ENCODE data around the gene CHMP3. TPM values are rescaled to one million over a fixed set of nuclear protein-coding genes. Genes with fewer than 3 reads are reported as not detected.

Gene CHMP3
- polyA plus RNA-seq, 1 of the 3 experiments (the other 2 are of a cell fraction), result 75.3 TPM

DNA sequence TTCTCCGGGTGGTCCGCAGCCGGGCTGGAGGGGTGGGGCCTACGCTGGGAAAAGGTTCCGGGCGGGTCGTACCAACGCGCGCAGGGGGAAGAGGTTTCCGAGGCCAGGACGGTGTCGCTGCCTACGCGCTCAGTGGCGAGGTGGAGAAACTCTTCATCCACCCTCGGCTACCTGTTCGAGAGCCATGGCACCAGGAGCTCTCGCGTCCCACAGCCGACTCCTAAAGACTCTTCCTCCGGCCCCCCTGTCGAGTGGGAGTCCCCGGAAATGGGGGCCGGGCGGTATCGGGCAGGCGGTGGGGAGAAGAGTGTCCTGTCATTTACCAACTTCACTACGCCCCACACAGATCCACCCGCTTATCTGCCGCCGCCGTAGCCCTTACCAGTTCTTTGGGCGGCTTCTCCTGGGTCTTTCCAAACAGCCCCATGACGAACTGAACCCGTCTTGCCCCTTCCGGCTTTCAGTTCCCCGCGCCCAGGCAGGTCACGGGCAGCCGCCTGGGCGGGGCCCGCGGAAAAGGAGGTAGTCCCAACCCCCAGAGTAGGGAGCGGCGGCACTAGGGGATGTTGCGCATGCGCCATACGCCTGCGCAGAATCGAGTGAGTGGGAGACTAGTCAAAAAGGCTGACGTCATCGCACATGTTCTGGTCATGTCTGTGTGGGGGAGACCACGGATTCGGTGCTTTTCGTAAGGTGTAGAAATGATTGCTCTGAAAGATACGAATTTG is at the start of gene CHMP3 (continued):
- TF ChIP-seq, protein P1, sequence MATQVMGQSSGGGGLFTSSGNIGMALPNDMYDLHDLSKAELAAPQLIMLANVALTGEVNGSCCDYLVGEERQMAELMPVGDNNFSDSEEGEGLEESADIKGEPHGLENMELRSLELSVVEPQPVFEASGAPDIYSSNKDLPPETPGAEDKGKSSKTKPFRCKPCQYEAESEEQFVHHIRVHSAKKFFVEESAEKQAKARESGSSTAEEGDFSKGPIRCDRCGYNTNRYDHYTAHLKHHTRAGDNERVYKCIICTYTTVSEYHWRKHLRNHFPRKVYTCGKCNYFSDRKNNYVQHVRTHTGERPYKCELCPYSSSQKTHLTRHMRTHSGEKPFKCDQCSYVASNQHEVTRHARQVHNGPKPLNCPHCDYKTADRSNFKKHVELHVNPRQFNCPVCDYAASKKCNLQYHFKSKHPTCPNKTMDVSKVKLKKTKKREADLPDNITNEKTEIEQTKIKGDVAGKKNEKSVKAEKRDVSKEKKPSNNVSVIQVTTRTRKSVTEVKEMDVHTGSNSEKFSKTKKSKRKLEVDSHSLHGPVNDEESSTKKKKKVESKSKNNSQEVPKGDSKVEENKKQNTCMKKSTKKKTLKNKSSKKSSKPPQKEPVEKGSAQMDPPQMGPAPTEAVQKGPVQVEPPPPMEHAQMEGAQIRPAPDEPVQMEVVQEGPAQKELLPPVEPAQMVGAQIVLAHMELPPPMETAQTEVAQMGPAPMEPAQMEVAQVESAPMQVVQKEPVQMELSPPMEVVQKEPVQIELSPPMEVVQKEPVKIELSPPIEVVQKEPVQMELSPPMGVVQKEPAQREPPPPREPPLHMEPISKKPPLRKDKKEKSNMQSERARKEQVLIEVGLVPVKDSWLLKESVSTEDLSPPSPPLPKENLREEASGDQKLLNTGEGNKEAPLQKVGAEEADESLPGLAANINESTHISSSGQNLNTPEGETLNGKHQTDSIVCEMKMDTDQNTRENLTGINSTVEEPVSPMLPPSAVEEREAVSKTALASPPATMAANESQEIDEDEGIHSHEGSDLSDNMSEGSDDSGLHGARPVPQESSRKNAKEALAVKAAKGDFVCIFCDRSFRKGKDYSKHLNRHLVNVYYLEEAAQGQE (IDR thresholded peaks at IDR 0.05; ENCODE audit: low read depth, low read length), result 0 out of 2 replicates have a peak, but pooled peaks have one; percentile 19
- TF ChIP-seq RAD21 (IDR thresholded peaks at IDR 0.05; ENCODE audit: low read length) (no peak), GABPA (IDR thresholded peaks at IDR 0.05; ENCODE audit: low read depth) (peak; percentile 68), JUND (IDR thresholded peaks at IDR 0.05) (peak; percentile 29; the same call in 1 of the 2 replicates), RCOR1 (IDR thresholded peaks at IDR 0.05; ENCODE audit: low read length) (no peak), NRF1 (IDR thresholded peaks at IDR 0.05; ENCODE audit: low read depth, low read length) (peak; percentile 93), TEAD4 (IDR thresholded peaks at IDR 0.05; ENCODE audit: borderline replicate concordance, insufficient read depth) (no peak)
- TF ChIP-seq, protein P2, sequence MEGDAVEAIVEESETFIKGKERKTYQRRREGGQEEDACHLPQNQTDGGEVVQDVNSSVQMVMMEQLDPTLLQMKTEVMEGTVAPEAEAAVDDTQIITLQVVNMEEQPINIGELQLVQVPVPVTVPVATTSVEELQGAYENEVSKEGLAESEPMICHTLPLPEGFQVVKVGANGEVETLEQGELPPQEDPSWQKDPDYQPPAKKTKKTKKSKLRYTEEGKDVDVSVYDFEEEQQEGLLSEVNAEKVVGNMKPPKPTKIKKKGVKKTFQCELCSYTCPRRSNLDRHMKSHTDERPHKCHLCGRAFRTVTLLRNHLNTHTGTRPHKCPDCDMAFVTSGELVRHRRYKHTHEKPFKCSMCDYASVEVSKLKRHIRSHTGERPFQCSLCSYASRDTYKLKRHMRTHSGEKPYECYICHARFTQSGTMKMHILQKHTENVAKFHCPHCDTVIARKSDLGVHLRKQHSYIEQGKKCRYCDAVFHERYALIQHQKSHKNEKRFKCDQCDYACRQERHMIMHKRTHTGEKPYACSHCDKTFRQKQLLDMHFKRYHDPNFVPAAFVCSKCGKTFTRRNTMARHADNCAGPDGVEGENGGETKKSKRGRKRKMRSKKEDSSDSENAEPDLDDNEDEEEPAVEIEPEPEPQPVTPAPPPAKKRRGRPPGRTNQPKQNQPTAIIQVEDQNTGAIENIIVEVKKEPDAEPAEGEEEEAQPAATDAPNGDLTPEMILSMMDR (IDR thresholded peaks at IDR 0.05), result no peak

DNA sequence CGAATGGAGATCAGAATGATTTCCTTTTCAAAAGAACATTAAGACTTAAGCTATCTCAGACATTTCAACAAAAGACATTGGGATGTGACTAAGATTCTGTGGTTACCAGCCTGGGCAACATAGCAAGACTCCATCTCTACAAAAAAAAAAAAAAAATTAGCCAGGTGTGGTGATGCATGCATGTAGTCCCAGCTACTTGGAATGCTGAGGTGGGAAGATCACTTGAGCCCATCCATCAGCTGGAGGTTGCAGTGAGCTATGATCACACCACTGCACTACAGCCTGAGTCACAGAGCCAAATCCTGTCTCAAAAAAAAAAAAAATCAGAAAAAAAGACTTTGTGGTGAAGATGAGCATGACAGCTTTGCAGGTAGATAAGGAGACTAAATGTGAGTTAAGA is 47.6 kb upstream of the CHMP3 start:
- H3K9ac ChIP-seq, result no peak overlapping the region
- H3F3A ChIP-seq (replicated peaks; ENCODE audit: insufficient read depth), result no peaks in the 10 kb centered on the region
- no peak overlapping the region for H2AFZ ChIP-seq (ENCODE audit: low read depth)
- no peak for DNase-seq
- H3K4me1 ChIP-seq (ENCODE audit: control insufficient read depth in 1 of 2, insufficient read depth in 2 of 2, low read depth in 1 of 2, low read length in 1 of 2), result 0 out of 4 replicates have a peak, but pooled peaks cover 0 to 4% of the 10 kb centered on the region in 2 experiments
- H3K79me2 ChIP-seq (ENCODE audit: insufficient read depth), result peaks cover 5% of the 10 kb centered on the region; the same call in 1 of the 2 replicates
- no peaks in the 10 kb centered on the region for H3K9me3 ChIP-seq
- no peaks in the 10 kb centered on the region for H3K27me3 ChIP-seq (ENCODE audit: insufficient read depth)
- ChIA-PET POLR2A (no interaction called here), CTCF (no interaction called here)
- peaks cover 62 to 73% of the 10 kb centered on the region in 2 experiments for H3K36me3 ChIP-seq (replicated peaks in 1 of 2; ENCODE audit: control insufficient read depth in 1 of 2, insufficient read depth in 2 of 2, low read length in 1 of 2)
- H3K4me3 ChIP-seq (ENCODE audit: low read depth in 2 of 2, low read length in 1 of 2), result no peak overlapping the region
- no peaks in the 10 kb centered on the region for H4K20me1 ChIP-seq (ENCODE audit: insufficient read depth)
- H3K4me2 ChIP-seq, result no peak overlapping the region
- H3K27ac ChIP-seq (ENCODE audit: low read depth in 2 of 2, low read length in 1 of 2), result no peak overlapping the region
- WGBS (ENCODE audit: low lambda C conversion rate), result 94% methylated on average over 1 of the region's 1 CpG
- no peaks in the 10 kb centered on the region for H3K9me2 ChIP-seq
- no peak for TF ChIP-seq YY1 (IDR thresholded peaks at IDR 0.05; ENCODE audit: low read depth)
- TF ChIP-seq TEAD4 (IDR thresholded peaks at IDR 0.05; ENCODE audit: borderline replicate concordance, insufficient read depth), result no peak
- TF ChIP-seq SIN3A (IDR thresholded peaks at IDR 0.05; ENCODE audit: borderline replicate concordance, low read depth, low read length), result no peak
